Sigmoid colon (tissue), 4 donors: ENCODE results near the gene OR6C70.

Source experiments
- CTCF ChIP-seq, 4 experiments: fragments of 450-650 bp in 3 of 4; fragments of 200-600 bp in 1 of 4; IDR thresholded peaks; one replicate each; pipeline ENCODE4 v1.5.1; 2016 to 2019; ENCODE audit warnings: antibody characterized with exemption in 4 of 4, mild to moderate bottlenecking in 3 of 4, moderate library complexity in 2 of 4
- EP300 ChIP-seq, 4 donors: sonication (generic); formaldehyde crosslinking; IDR thresholded peaks; one replicate each; pipeline ENCODE4 v1.6.1; 2017; ENCODE audit warnings: antibody characterized with exemption in 4 of 4
- POLR2A ChIP-seq, 2 donors: fragments of 450-650 bp; IDR thresholded peaks; one replicate each; pipeline ENCODE4 v1.6.1; 2016; ENCODE audit warnings: antibody characterized with exemption in 2 of 2, mild to moderate bottlenecking in 2 of 2, moderate library complexity in 2 of 2
- POLR2AphosphoS5 ChIP-seq, 4 donors: sonication (generic); formaldehyde crosslinking; IDR thresholded peaks; one replicate each; pipeline ENCODE4 v1.6.1; 2017; ENCODE audit warnings: antibody characterized with exemption in 4 of 4

GRCh38 chr12:55515696-55516095 lies 45.8 kb upstream of the OR6C70 start:
- no peak for TF ChIP-seq EP300 (IDR thresholded peaks at IDR 0.05)
- no peak for TF ChIP-seq POLR2A (IDR thresholded peaks at IDR 0.05)
- no peak for TF ChIP-seq POLR2AphosphoS5 (IDR thresholded peaks at IDR 0.05)
- TF ChIP-seq CTCF (IDR thresholded peaks at IDR 0.05) = no peak
